GM19395 (cell line): ENCODE measurements around the gene FCN1.

ENCODE experiments used
- ATAC-seq: cut with Tn5 transposase; IDR thresholded peaks from one replicate; pipeline ENCODE4 v1.9.1; 2021; ENCODE audit warnings: mild to moderate bottlenecking, moderate library complexity; ENCODE audit not compliant: unreplicated experiment

FCN1 gene

DNA sequence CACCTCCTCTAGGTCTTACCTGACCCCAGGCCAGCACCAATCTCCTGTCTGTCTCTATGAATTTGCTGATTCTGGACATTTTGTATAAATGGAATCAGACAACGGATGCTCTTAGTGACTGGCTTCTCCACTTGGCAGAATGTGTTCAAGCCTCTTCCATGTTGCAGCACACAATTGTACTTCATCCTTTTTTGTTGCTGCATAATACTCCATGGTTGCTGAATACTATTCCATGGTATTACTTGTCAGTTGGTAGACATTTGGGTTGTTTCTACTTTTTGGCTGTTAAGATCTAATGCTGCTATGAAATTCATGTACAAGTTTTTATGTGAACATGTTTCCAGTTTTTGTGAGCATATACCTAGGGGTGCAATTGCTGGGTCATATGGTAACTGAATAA, 34.3 kb upstream of the FCN1 start:
- no peak for ATAC-seq

DNA sequence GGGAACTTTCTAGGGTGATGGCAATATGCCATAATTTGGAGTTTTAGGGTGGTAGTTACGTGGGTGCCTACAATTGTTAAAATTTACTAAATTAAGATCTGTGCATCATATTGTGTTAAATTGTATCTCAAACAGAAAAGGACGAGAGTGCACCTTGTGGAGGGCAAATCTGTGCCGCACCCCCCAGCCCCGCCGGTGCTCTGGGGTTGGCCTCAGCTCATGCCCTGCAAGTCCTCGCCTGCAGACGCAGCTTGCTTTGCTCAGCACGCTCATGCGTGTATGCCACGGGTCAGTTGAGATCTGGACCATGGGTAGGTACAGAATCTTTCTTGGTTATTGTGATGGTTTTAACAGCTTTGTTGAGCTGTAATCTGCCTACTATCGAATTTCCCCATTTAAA, 33.7 kb upstream of the FCN1 start:
- ATAC-seq: no peak

DNA sequence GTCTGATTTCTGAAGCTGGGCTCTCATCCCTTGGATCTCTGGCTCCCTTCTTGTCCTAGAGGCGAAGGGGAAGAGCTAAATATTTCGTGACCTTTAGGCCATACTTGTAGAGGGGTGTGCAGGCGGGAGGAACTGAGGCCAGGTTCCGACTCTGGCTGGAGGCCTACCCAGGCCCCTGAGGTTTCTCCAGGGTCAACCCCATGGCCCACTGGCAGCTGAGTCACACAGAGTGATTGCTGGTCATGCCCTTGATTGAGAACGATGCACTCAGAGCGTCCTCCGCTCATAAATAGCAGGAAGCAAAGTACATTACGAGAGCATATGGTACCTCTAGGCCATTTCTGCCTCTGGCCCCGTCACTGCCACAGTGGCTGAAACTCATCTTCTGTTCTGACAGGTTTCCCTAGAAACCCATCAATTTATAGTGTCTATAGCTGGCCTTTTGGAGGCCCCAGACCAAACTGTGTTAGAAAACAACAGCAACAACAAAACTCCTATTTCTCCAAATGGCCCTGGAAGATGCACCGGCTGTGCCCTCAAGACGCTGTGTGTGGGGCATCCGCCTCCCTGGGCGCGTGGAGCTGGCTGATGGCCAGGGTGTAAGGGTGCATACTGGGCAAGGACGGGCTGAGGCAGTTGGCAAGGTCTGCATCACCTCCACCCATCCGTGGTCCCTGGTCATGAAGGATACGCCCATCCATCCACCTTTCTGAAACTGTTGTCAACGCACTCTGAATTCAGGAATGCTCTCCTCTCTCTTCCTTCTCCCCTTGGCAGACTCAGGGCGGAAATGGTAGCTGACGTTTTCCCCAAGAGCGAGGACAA, 32.9 kb upstream of the FCN1 start:
- no peak for ATAC-seq

DNA sequence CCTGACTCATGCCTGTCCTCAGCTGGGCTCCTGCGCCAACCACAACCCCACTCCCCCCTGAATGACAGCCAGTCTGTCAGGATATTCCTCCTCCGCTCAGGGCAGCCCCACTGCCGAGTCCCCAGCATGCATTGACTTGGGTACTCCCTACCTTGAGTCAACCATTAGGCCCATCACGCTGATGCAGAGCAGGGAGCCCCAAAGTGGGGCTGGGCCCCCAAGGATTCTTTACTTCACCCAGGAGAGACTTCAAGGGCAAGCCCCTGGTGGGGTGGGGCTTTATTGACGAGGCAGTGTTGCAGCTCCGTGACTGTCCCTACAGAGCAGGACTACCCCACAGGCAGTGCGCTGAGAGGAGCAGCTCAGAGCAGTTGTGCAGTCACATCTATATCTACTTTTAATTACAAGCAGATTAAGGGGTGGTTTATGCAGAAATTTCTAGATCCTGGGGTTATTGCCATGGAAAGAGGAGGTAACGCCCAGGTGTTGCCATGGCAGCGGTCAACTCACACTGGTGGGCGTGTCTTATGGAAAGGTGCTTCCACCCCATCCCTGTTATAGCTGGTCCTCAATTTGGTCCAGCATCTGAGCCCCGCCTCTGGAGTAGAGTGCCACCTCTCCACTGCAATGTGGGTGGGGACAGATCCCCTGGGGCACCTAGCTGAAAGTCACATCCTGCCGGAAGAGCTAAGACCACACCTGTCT, 32.1 kb upstream of the FCN1 start:
- no peak for ATAC-seq

DNA sequence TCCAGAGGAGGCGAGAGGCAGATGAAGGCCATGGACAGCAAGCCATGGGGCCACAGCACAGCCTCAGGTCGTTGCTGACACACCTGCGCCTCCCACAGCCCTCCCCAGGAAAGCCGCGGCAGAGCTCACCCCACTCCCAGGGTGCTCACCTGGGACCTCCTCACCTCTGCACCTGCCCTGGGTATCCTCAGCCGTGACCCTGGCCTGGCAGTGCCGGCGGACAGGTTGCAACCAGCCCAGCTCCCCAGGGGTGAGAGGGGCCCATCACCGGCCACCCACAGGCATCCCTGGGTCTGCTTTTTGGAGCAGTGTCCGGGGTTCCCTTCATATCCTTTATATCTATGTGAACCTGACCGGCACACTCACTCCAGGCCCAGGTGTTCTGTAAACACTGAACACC, 30.4 kb upstream of the FCN1 start:
- no peak for ATAC-seq

DNA sequence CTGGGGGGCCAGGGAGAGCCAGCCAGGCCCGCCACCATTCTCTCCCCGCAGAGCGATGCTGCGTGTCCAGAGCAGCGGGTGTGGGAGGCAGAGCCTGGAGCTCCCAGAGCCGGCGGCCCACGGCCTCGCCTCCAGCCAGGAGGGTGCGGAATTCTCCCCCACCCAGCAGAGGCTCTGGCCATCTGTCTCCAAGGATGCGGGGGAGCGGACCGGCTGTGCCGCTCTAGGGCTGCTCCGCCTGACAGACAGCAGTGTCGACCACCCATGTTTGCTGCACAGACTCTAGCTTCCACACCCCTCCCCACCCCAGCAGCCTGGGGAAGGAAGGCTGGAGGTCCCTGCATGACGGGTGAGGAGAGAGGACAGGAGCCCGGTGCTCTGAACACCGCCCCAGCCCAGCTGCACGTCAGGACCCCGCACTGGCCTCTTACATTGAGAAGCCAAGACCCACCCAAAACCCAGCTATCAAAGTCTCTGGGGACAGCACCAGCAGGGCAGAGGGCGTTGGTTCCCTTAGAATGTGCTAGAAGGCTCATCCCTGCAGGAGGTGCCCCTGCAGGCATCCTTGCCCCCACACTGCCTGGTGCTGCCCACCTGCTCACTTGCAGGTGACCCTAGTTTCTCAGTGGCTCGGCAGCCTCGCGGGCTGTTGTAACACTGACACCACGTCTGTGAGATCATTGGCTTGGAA, 29.7 kb upstream of the FCN1 start:
- no peak for ATAC-seq

DNA sequence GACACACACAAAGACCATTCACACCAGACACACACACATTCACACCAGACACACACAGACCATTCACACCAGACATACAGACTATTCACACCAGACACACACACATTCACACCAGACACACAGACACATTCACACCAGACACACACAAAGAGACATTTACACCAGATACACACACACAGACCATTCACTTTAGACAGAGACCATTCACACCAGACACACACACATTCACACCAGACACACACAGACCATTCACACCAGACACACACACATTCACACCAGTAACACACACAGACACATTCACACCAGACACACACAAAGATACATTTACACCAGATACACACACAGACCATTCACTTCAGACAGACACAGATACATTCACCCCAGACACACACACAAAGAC, 29.0 kb upstream of the FCN1 start:
- ATAC-seq: no peak

DNA sequence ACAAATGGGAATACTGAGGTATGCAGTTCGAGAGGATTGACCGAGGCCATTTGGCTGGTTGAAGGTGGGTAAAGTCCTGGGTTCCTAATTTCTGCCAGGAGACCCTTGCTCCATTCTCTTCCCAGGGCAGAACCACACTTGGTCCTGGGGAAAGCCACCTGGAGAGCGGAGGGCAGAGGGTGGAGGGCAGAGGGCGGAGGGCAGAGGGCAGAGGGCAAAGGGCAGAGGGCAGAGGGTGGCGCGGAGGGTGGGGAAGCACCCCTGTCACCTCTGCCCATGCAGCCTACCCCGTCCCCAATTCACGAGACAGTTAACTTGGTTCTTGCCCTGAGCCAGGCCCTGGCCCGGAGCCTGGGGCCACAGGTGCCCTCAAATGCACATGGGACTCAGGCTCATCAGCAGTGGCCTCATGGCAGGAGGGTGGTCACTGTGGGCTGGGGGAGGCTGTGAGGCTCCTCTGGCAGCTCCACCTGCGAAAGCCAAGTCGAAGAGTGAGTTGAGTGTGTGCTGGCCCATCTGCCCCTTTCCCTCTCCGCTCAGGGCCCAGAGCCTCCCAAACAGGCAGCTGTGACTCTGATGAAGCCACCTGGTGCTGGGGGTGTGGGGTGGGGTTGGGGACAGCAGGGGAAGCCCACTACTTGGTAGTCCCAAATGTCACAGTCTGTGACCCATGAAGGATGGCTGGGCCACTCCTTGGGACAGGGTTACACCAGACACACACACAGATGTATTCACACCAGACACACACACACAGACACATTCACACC, 28.0 kb upstream of the FCN1 start:
- ATAC-seq: no peak

DNA sequence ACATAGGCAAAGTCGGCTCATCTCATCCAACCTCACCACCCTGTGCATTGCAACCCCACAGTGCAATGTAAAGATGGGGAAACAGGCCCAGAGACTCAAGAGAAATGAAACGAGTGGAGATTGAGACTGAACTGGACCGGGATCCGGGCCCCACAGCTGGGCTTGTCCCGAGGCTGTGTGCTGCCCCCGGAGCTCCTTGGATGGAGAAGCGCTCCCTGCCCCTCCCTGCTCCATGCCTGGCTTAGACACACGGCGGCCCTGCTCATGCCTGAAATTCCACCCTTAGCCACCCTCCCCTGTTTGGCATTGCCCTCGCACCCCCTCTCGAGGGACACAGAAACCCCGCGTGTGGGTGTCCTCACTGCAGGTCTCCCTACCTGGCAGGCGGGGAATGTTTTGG, 27.2 kb upstream of the FCN1 start:
- ATAC-seq: no peak

DNA sequence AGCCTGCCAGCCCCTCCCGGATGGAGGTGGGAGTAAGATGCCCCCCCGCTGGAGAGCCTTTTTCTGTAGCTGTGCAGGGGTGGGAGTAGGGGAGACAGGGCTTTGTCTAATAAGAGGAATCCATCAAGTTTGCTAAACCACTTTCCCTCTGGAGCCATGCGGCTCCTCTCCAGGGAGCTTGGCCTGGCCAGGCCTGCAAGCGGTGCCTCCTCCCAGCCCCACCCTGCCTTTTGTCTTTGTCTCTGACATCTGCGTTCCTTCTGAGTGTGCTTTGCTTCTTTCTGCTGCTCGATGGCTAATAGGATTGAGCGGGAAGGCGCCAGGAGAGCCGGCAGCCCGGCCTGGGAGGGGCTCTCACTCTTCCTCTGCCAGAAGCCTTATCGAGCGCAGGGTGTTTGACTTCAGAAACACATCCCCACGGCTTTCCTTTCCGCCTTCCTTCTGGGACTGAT, 26.7 kb upstream of the FCN1 start:
- ATAC-seq: no peak

DNA sequence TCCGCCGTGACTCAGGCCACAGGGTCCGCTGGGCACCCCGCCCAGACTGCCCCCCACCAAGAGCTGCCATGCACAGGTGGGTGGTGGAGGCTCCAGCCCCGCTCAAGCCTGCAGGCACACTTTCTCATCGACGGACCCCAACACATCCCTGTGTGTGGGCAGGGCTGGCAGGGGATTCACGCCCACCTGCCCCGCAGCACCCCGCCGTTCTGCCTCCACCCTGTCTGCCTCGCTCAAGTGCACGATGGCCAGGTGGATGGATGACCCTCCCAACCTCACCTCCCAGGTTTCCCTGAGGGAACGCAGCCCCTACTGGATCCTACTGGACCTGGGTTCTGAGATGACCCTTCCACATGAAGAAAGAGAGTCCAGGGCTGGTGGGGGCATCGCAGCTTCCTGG, 26.1 kb upstream of the FCN1 start:
- ATAC-seq: no peak

DNA sequence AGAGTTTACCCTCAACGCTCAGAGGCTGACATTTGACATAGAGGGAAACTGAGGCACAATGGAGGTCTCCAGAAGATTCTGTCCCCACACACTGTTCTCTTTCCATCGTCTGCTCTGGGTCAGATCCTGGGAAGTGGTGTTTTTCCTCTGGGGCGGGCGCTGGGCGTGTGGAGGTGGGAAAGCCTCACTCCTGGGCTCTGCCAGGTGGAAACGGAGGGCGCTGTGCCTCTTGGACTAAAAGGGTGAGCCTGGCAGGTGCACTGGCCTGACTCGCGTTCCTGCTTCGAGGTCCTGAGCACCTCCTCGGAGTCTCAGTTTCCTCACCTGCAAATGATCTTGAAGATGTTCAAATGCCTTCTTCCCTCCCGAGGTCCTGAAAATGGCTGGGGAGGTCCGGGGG, 25.7 kb upstream of the FCN1 start:
- no peak for ATAC-seq

DNA sequence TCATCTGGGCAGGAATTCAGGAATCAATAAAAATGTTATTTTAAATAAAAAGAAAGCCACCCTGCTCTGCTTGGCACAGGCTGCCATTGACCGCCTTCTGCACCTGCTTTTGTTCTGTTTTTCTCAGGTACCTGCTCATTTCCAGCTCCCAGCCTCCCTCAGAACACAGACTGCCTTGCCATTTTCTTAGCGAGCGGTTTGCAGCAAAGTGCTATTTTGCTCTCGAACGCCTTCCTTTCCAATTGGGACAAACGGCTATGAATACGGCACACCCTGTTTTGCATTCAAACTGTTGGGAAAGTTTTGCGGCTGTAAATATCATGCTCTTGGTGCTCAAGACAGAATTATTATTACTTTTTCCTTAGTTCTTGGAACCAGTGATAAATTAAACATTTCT, 25.1 kb upstream of the FCN1 start:
- ATAC-seq: no peak

DNA sequence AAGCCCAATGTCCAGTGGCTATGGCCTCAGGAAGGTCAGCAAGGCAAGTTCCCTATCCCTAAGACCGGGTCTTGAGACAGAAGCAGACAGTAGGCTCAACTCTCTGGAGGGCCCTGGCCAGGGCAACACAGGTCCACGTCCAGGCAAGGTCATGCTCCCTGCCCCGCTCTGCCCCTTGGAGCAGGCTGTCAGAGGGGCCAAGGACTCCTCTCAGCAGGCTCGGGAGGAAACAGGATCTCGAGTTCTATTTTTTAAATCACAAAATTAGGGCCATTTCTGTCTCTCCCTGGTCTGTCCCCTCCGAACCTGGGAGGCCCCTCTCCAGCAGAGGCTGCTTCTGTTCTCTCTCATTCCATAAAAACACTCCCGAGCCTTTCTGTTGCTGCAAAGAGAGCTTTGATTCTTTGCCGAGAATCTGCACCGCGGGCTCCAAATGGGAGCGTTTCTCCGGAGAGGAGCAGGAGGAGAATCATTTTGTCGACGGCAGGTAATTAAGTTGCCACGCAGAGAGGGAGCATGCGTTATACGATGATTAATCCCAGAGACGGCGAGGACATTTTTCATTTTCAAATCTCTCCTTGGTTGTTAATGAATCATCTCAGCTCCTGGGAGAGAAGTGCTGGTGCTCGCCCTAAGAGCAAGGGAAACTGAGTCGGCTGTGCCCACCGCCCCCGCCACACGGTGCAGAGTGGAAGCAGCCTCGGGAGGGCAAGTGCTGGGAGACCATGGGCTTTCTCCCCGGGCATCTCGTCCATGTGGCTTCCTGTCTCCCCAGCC, 24.5 kb upstream of the FCN1 start:
- no peak for ATAC-seq

DNA sequence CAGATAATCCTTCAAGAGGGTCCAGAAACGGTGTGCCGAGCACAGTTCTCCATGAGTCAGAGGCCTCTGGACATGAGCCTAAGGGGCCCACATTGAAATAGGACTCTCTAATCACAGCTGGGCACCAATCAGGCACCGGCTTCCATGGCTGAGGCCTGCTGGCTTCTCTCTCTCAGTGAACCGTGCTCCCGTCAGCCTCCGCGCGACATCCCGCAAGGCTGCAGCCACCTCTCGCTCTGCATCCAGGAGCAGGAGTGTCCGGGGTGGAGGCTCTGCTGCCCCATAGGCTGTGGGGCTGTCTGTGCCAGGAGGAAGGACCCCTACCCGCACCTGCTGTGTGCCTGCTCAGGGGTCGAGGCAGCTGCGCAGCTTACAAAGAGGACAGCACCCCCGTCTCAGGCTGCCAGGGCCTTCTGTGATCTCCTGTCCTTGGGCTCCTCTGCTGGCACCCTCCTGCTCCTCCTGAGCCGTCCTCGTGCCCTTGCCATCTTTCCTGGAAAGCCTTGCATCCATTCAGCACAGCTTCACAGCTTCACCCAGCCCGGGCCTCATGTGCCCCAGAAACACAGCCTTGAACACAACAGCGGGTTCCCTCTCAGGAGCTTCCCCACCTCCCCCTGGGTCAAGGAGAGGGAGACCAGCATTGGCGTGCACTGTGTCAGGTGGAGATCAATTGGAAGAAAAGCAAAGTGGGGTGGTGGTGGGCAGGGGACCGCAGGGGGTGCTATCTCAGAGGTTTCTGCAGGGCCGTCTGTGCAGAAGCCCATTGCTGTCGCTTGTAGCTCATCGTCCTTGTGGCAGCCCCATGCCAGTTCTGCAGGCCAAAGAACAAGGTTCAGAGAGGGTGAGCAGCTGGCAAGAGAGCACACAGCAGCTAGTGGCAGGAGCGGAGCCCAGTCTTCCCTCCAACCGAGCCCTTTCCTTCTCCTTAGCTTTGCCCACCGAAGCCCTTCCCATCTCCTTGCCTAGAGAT, 22.8 kb upstream of the FCN1 start:
- ATAC-seq: no peak

DNA sequence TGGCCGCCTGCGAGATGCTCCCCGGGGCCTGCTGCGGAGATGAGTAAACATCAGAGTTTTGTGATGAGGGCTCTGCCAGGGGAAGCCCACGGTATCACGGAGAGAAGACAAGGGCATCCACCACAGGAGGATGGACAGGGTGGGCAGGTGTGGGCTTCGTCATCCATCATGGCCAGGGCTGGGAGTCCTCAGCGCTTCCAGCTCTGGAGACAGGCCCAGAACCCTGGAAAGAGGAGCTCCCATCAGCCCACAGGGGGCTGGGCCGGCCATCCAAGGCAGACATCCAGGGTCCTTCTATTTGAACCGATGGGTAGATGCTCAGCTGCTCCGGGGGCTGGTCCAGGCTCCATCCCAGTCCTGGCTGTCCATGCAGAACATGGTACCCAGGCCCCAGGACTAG, 22.1 kb upstream of the FCN1 start:
- ATAC-seq: no peak

DNA sequence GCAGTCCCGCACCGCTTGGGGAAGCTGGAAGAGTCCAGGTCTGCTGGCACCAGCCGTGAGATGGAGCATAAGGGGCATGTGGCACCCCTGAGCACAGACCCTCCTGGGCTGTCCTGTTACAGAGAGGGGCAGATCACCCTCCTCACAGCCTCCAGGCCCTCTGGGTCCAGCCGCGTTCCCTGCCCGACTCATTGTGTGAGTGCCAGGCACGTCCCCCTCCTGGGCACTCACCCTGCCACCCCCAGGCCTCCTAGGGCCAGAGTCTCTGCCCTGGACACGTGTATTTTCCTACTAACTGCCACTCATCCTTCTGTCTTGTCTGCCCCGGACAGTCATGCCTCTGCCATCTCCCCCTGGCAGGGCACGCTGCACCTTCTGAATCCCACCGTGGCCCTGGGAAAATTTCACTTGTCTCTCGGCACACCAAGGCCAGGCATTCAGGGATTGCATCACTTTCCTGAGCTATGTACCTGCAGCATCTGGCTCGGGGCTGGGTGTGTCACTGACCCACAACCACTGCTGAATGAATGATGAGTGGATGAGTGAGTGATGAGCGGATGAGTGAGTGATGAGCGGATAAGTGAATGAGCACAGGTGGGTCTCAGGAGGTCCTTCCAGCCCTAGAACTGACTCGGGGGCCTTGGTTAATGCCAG, 21.5 kb upstream of the FCN1 start:
- ATAC-seq: no peak

DNA sequence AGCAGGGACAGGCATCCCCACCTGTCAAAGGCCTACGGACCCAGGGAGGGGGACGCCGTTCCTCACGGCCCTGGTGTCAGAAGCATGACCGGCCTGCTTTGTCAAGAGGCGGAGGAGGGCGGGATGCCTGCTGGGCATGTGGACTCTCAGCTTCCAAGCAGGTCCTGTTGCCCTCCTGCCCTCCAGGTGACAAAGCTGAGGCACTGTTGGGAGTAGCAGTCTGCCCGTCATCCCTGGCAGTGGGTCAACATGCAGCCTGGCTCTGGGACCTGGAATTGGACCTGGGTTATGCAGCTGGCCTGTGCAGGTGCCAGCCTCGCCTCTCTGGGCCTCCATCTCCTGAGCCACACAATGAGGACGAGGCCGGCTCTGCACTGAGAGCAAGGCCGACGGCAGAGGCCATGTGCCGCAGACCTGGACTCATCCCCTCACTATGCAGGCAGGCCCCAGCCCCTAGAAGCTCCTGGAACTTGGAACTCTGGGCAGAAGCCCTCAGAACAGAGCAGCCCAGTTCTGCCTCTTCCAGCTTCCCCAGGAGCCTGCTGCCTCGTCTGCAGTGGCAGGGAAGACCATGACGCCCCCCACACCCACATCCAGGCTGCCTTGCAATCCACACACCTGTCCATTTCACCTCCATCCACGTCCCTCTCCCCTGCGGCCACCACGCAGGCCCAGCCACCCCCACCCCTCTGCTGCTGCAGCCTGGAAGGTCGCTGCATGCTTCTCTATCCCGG, 20.8 kb upstream of the FCN1 start:
- ATAC-seq: no peak
